Esophagus muscularis mucosa (tissue), 4 donors: ENCODE measurements around the gene SLC9A1.

Source experiments
- CTCF ChIP-seq, 3 experiments: fragments of 200-600 bp in 2 of 3; fragments of 450-650 bp in 1 of 3; sonication (generic) in 2 of 3; IDR thresholded peaks; one replicate each; pipeline ENCODE4 v1.5.1; 2017 to 2019; ENCODE audit warnings: antibody characterized with exemption in 3 of 3, mild to moderate bottlenecking in 2 of 3, moderate library complexity in 1 of 3
- EP300 ChIP-seq: sonication (generic); formaldehyde crosslinking; IDR thresholded peaks from one replicate; pipeline ENCODE4 v1.6.1; 2017; ENCODE audit warnings: antibody characterized with exemption
- POLR2A ChIP-seq: fragments of 450-650 bp; IDR thresholded peaks from one replicate; pipeline ENCODE4 v1.6.1; 2017; ENCODE audit warnings: antibody characterized with exemption, moderate library complexity, mild to moderate bottlenecking, low read depth
- POLR2AphosphoS5 ChIP-seq, 2 donors: sonication (generic); formaldehyde crosslinking; IDR thresholded peaks; one replicate each; pipeline ENCODE4 v1.6.1; 2017; ENCODE audit warnings: antibody characterized with exemption in 2 of 2

GRCh38 chr1:27117733-27118439 lies 37.0 kb downstream of the SLC9A1 start:
- TF ChIP-seq CTCF (IDR thresholded peaks at IDR 0.05) (no peak), POLR2AphosphoS5 (IDR thresholded peaks at IDR 0.05) (no peak), POLR2A (no peak), EP300 (no peak)
